Stimulated activated memory B cell treated with anti-CD40 and anti-IgM and Interleukin-4, amounts not matched to agents 10 μg/mL and 1 μg/mL and 100 μg/mL, for 72 hours (primary cell): Measurements from ENCODE around the gene MMRN2.

Experiments
- ATAC-seq: fragments of 150-1000 bp; cut with Tn5 transposase; 2 replicates; pipeline ENCODE4 v1.10.0; 2021
- H3K27ac Mint-ChIP-seq: one replicate; pipeline ENCODE4 v1.8.0; 2022; ENCODE audit warnings: mild to moderate bottlenecking, mixed read lengths
- H3K27me3 Mint-ChIP-seq: one replicate; pipeline ENCODE4 v1.8.0; 2022; ENCODE audit warnings: mixed read lengths
- H3K36me3 Mint-ChIP-seq: one replicate; pipeline ENCODE4 v1.8.0; 2022; ENCODE audit warnings: mixed read lengths
- H3K4me1 Mint-ChIP-seq: one replicate; pipeline ENCODE4 v1.8.0; 2022; ENCODE audit warnings: mixed read lengths
- H3K4me3 Mint-ChIP-seq: one replicate; pipeline ENCODE4 v1.8.0; 2022; ENCODE audit warnings: mild to moderate bottlenecking, moderate library complexity, mixed read lengths
- H3K9me3 Mint-ChIP-seq: one replicate; pipeline ENCODE4 v1.8.0; 2022; ENCODE audit warnings: mixed read lengths

The MMRN2 gene

GRCh38 chr10:86972613-86973380 lies 15.4 kb upstream of the MMRN2 start:
- peak overlapping the region; percentile 34 for H3K27ac Mint-ChIP-seq
- no peaks in the 10 kb centered on the region for H3K9me3 Mint-ChIP-seq
- no peak overlapping the region for H3K4me3 Mint-ChIP-seq
- no peaks in the 10 kb centered on the region for H3K27me3 Mint-ChIP-seq
- ATAC-seq: no peak
- H3K36me3 Mint-ChIP-seq: no peaks in the 10 kb centered on the region
- H3K4me1 Mint-ChIP-seq: peaks cover 13% of the 10 kb centered on the region

- Mint-ChIP-seq H3K9me3 (no peaks in the 10 kb centered on the region), H3K27me3 (no peaks in the 10 kb centered on the region), H3K27ac (peak overlapping the region; percentile 83), H3K4me3 (peak overlapping the region; percentile 83), H3K4me1 (peaks cover 18% of the 10 kb centered on the region), H3K36me3 (no peaks in the 10 kb centered on the region)
- ATAC-seq: peak; percentile 93
These were observed 14.0 kb upstream of the MMRN2 start for GRCh38 chr10:86971232-86971991.

- Mint-ChIP-seq H3K9me3 (no peaks in the 10 kb centered on the region), H3K36me3 (no peaks in the 10 kb centered on the region), H3K27ac (peak overlapping the region; percentile 83), H3K4me3 (peak overlapping the region; percentile 83), H3K27me3 (no peaks in the 10 kb centered on the region), H3K4me1 (peaks cover 23% of the 10 kb centered on the region)
- ATAC-seq: no peak
These were observed 13.5 kb upstream of the MMRN2 start for GRCh38 chr10:86970982-86971231.

- Mint-ChIP-seq H3K27me3 (no peaks in the 10 kb centered on the region), H3K36me3 (no peaks in the 10 kb centered on the region), H3K4me3 (peak overlapping the region; percentile 83), H3K4me1 (peaks cover 28% of the 10 kb centered on the region), H3K27ac (peak overlapping the region; percentile 83), H3K9me3 (no peaks in the 10 kb centered on the region)
- ATAC-seq: no peak
These were observed 13.0 kb upstream of the MMRN2 start for GRCh38 chr10:86970162-86970981.

GRCh38 chr10:86969421-86970041 lies 12.1 kb upstream of the MMRN2 start:
- Mint-ChIP-seq H3K27ac (no peak overlapping the region), H3K36me3 (no peaks in the 10 kb centered on the region), H3K4me1 (peaks cover 36% of the 10 kb centered on the region), H3K9me3 (no peaks in the 10 kb centered on the region), H3K27me3 (no peaks in the 10 kb centered on the region), H3K4me3 (no peak overlapping the region)
- ATAC-seq: no peak

GRCh38 chr10:86968994-86969355 lies 11.6 kb upstream of the MMRN2 start:
- no peak for ATAC-seq
- peaks cover 40% of the 10 kb centered on the region for H3K4me1 Mint-ChIP-seq
- H3K27me3 Mint-ChIP-seq: no peaks in the 10 kb centered on the region
- H3K36me3 Mint-ChIP-seq: no peaks in the 10 kb centered on the region
- H3K27ac Mint-ChIP-seq: no peak overlapping the region
- peak overlapping the region; percentile 15 for H3K4me3 Mint-ChIP-seq
- H3K9me3 Mint-ChIP-seq: no peaks in the 10 kb centered on the region

- Mint-ChIP-seq H3K9me3 (no peaks in the 10 kb centered on the region), H3K27ac (no peak within 1 kb of the TSS), H3K27me3 (no peaks in the 10 kb centered on the region), H3K36me3 (no peaks in the 10 kb centered on the region), H3K4me3 (peak within 1 kb of the TSS; percentile 15), H3K4me1 (peaks cover 40% of the 10 kb centered on the region)
- ATAC-seq: no peak
These were observed 11.0 kb upstream of the MMRN2 start, which contains the start of gene ADIRF for GRCh38 chr10:86968271-86968993. Gene ADIRF, plus strand, starts transcription at chr10:86968482. Its CDS starts 63 bp downstream, at chr10:86968545.

GRCh38 chr10:86967481-86967941 lies 10.1 kb upstream of the MMRN2 start:
- peaks cover 40% of the 10 kb centered on the region for H3K4me1 Mint-ChIP-seq
- no peaks in the 10 kb centered on the region for H3K9me3 Mint-ChIP-seq
- H3K27ac Mint-ChIP-seq: no peak overlapping the region
- no peaks in the 10 kb centered on the region for H3K36me3 Mint-ChIP-seq
- no peaks in the 10 kb centered on the region for H3K27me3 Mint-ChIP-seq
- ATAC-seq: no peak
- H3K4me3 Mint-ChIP-seq: no peak overlapping the region

- Mint-ChIP-seq H3K4me1 (peaks cover 33% of the 10 kb centered on the region), H3K4me3 (peak overlapping the region; percentile 70), H3K27ac (peak overlapping the region; percentile 79), H3K36me3 (no peaks in the 10 kb centered on the region), H3K27me3 (no peaks in the 10 kb centered on the region), H3K9me3 (no peaks in the 10 kb centered on the region)
- ATAC-seq: peak; percentile 27
These were observed 8.7 kb upstream of the MMRN2 start for GRCh38 chr10:86965986-86966654.

GRCh38 chr10:86964847-86965190 lies 7.4 kb upstream of the MMRN2 start:
- Mint-ChIP-seq H3K4me1 (peaks cover 33% of the 10 kb centered on the region), H3K27me3 (no peaks in the 10 kb centered on the region), H3K9me3 (no peaks in the 10 kb centered on the region), H3K36me3 (no peaks in the 10 kb centered on the region), H3K4me3 (no peak overlapping the region), H3K27ac (no peak overlapping the region)
- ATAC-seq: no peak

- no peaks in the 10 kb centered on the region for H3K9me3 Mint-ChIP-seq
- no peak overlapping the region for H3K27ac Mint-ChIP-seq
- no peaks in the 10 kb centered on the region for H3K36me3 Mint-ChIP-seq
- no peaks in the 10 kb centered on the region for H3K27me3 Mint-ChIP-seq
- H3K4me1 Mint-ChIP-seq: peaks cover 33% of the 10 kb centered on the region
- H3K4me3 Mint-ChIP-seq: no peak overlapping the region
- no peak for ATAC-seq
These were observed 6.8 kb upstream of the MMRN2 start for GRCh38 chr10:86964061-86964846.

GRCh38 chr10:86963341-86963919 lies 6.0 kb upstream of the MMRN2 start:
- no peak overlapping the region for H3K4me3 Mint-ChIP-seq
- H3K27ac Mint-ChIP-seq: no peak overlapping the region
- H3K36me3 Mint-ChIP-seq: no peaks in the 10 kb centered on the region
- ATAC-seq: no peak
- H3K27me3 Mint-ChIP-seq: no peaks in the 10 kb centered on the region
- H3K9me3 Mint-ChIP-seq: no peaks in the 10 kb centered on the region
- peaks cover 33% of the 10 kb centered on the region for H3K4me1 Mint-ChIP-seq

GRCh38 chr10:86962981-86963310 lies 5.5 kb upstream of the MMRN2 start:
- no peak overlapping the region for H3K4me3 Mint-ChIP-seq
- peaks cover 33% of the 10 kb centered on the region for H3K4me1 Mint-ChIP-seq
- H3K36me3 Mint-ChIP-seq: no peaks in the 10 kb centered on the region
- ATAC-seq: no peak
- H3K27me3 Mint-ChIP-seq: no peaks in the 10 kb centered on the region
- no peak overlapping the region for H3K27ac Mint-ChIP-seq
- no peaks in the 10 kb centered on the region for H3K9me3 Mint-ChIP-seq
